BJ (cell line): ENCODE measurements around the gene VDR. TPM values are rescaled to one million over a fixed set of nuclear protein-coding genes. Genes with fewer than 3 reads are reported as not detected.
A peak's percentile ranks its signal among the peaks of the same experiment; 100 is the strongest.

Experiments used
- CTCF ChIA-PET: fragments of 350-600 bp; formaldehyde crosslinking; extraction: SDS; loops from one replicate; lab custom pipeline; 2021; ENCODE audit warnings: antibody characterized with exemption, inconsistent platforms; lab: Yijun Ruan, JAX
- POLR2A ChIA-PET: fragments of 300-600 bp; sonication (Branson Sonifier 250); formaldehyde crosslinking; extraction: SDS; loops from one replicate; lab custom pipeline; 2021; ENCODE audit warnings: antibody characterized with exemption; lab: Charles Lee
- DNase-seq: peaks from one replicate; pipeline ENCODE4 v3.0.0-alpha.2; 2011; ENCODE audit warnings: low read depth
- H3K27me3 ChIP-seq: 2 replicates; pipeline ENCODE4 v1.6.0; 2011; ENCODE audit warnings: low read length; ENCODE audit not compliant: control insufficient read depth, insufficient read depth
- H3K36me3 ChIP-seq: 2 replicates; pipeline ENCODE4 v1.5.1; 2011; ENCODE audit warnings: low read length; ENCODE audit not compliant: control insufficient read depth, insufficient read depth
- H3K4me3 ChIP-seq: 2 replicates; pipeline ENCODE4 v1.5.1; 2011; ENCODE audit warnings: low read depth, mild to moderate bottlenecking, control low read depth, low read length
- CTCF ChIP-seq: IDR thresholded peaks from 2 replicates; pipeline ENCODE4 v1.5.1; 2011; ENCODE audit warnings: low read depth, mild to moderate bottlenecking, control low read depth, inconsistent platforms, low read length, moderate library complexity; ENCODE audit not compliant: insufficient read depth
- polyA plus RNA-seq: library from polyadenylated mRNA; depleted of rRNA; stranded (reverse); fragments of >200 nt; gene quantifications from 2 replicates; pipeline ENCODE4 v1.2.3, GENCODE V29; 2011

VDR gene
- polyA plus RNA-seq, 1 experiment, result 40.5 TPM

GRCh38 chr12:47875746-47876439 lies 28.9 kb downstream of the VDR start:
- ChIA-PET POLR2A (no interaction called here), CTCF (no interaction called here)
- H3K4me3 ChIP-seq, result no peak overlapping the region
- peaks cover 10% of the 10 kb centered on the region for H3K36me3 ChIP-seq
- no peaks in the 10 kb centered on the region for H3K27me3 ChIP-seq
- TF ChIP-seq CTCF, result no peak
- DNase-seq, result no peak

- no peak overlapping the region for H3K4me3 ChIP-seq
- POLR2A ChIA-PET, result no interaction called here
- peaks cover 10% of the 10 kb centered on the region for H3K36me3 ChIP-seq
- CTCF ChIA-PET, result interaction anchor here (0.6 to 1.2 kb wide), 5 partner anchors 20 to 89 kb away, joined by 3 to 5 read pairs (median 4); partner anchors contain the start of gene TMEM106C
- no peaks in the 10 kb centered on the region for H3K27me3 ChIP-seq
- DNase-seq, result no peak
- TF ChIP-seq CTCF, result no peak
Measured at GRCh38 chr12:47874316-47874715, 30.5 kb downstream of the VDR start.

- Histone ChIP-seq H3K27me3 (no peaks in the 10 kb centered on the region), H3K36me3 (no peaks in the 10 kb centered on the region), H3K4me3 (no peak overlapping the region)
- peak; percentile 71 for TF ChIP-seq CTCF
- peak; percentile 26 for DNase-seq
- CTCF ChIA-PET, result interaction anchor here (0.8 to 4.7 kb wide), 17 partner anchors 10 to 93 kb away, joined by 3 to 31 read pairs (median 4); partner anchors contain the start of genes TMEM106C and VDR
- POLR2A ChIA-PET, result interaction anchor here (0.6 to 0.9 kb wide), 2 partner anchors 35 to 80 kb away, joined by 3 to 6 read pairs; partner anchors contain the start of gene VDR
Measured at GRCh38 chr12:47870175-47870781, 34.5 kb downstream of the VDR start.

- no peak for DNase-seq
- Histone ChIP-seq H3K4me3 (no peak overlapping the region), H3K27me3 (no peaks in the 10 kb centered on the region), H3K36me3 (peaks cover 11% of the 10 kb centered on the region)
- no peak for TF ChIP-seq CTCF
- POLR2A ChIA-PET, result no interaction called here
- CTCF ChIA-PET, result interaction anchor here (0.9 to 4.7 kb wide), 8 partner anchors 10 to 94 kb away, joined by 3 to 31 read pairs (median 4); partner anchors contain the start of gene TMEM106C
Measured at GRCh38 chr12:47868552-47869031, 36.2 kb downstream of the VDR start.

- H3K4me3 ChIP-seq, result no peak overlapping the region
- H3K36me3 ChIP-seq, result peaks cover 13% of the 10 kb centered on the region
- no peaks in the 10 kb centered on the region for H3K27me3 ChIP-seq
- DNase-seq, result no peak
- CTCF ChIA-PET, result interaction anchor here (0.6 to 4.7 kb wide), 7 partner anchors 9 to 1211 kb away, joined by 3 to 31 read pairs (median 3); no protein-coding TSS in a partner anchor
- TF ChIP-seq CTCF, result no peak
- POLR2A ChIA-PET, result no interaction called here
Measured at GRCh38 chr12:47868041-47868440, 36.8 kb downstream of the VDR start.
